NCI-H2107 treated with DMSO at 0.1 percent for 48 hours (cell line): ENCODE results near the gene DOK5.
"Not testable (repeated sequence)": the region's sequence is repeated elsewhere in the genome, so short reads cannot be mapped to it uniquely, and the experiment has no call there.

Experiments
- DNase-seq: peaks from one replicate; lab custom pipeline; 2025; ENCODE audit not compliant: unreplicated experiment; lab: John Stamatoyannopoulos, UW

DOK5 gene

GRCh38 chr20:54475334-54476168, at the start of gene DOK5:
Gene DOK5 (plus strand): TSS chr20:54475593. CDS start chr20:54475947, 354 bp downstream.
- DNase-seq: no peak

GRCh38 chr20:54429364-54429763, 46.0 kb upstream of the DOK5 start:
- DNase-seq: no peak

GRCh38 chr20:54431156-54431944, 44.0 kb upstream of the DOK5 start:
- DNase-seq: no peak

GRCh38 chr20:54432966-54433365, 42.4 kb upstream of the DOK5 start:
- DNase-seq: no peak

- no peak for DNase-seq
Measured at GRCh38 chr20:54433636-54434035, 41.8 kb upstream of the DOK5 start.

- DNase-seq: no peak
Measured at GRCh38 chr20:54434196-54434595, 41.2 kb upstream of the DOK5 start.

GRCh38 chr20:54435015-54435414, 40.4 kb upstream of the DOK5 start:
- DNase-seq: no peak

GRCh38 chr20:54436410-54436809, 39.0 kb upstream of the DOK5 start:
- DNase-seq: not testable (repeated sequence)

GRCh38 chr20:54438166-54438565, 37.2 kb upstream of the DOK5 start:
- DNase-seq: no peak

- no peak for DNase-seq
Measured at GRCh38 chr20:54450207-54450606, 25.2 kb upstream of the DOK5 start.

- DNase-seq: no peak
Measured at GRCh38 chr20:54451171-54451570, 24.2 kb upstream of the DOK5 start.

GRCh38 chr20:54452277-54452676, 23.1 kb upstream of the DOK5 start:
- no peak for DNase-seq

GRCh38 chr20:54454982-54455381, 20.4 kb upstream of the DOK5 start:
- DNase-seq: no peak

- DNase-seq: no peak
Measured at GRCh38 chr20:54456423-54456822, 19.0 kb upstream of the DOK5 start.

- no peak for DNase-seq
Measured at GRCh38 chr20:54456961-54457360, 18.4 kb upstream of the DOK5 start.

GRCh38 chr20:54458219-54458618, 17.2 kb upstream of the DOK5 start:
- no peak for DNase-seq

GRCh38 chr20:54459279-54459678, 16.1 kb upstream of the DOK5 start:
- no peak for DNase-seq

- DNase-seq: no peak
Measured at GRCh38 chr20:54464003-54464402, 11.4 kb upstream of the DOK5 start.

- DNase-seq: no peak
Measured at GRCh38 chr20:54466127-54466526, 9.3 kb upstream of the DOK5 start.

- no peak for DNase-seq
Measured at GRCh38 chr20:54467622-54468021, 7.8 kb upstream of the DOK5 start.

GRCh38 chr20:54468082-54468481, 7.3 kb upstream of the DOK5 start:
- DNase-seq: no peak

- no peak for DNase-seq
Measured at GRCh38 chr20:54469293-54469692, 6.1 kb upstream of the DOK5 start.
